Measurements from ENCODE around the gene SPATA13. TPM values are rescaled to one million over a fixed set of nuclear protein-coding genes. Genes with fewer than 3 reads are reported as not detected.

SPATA13 gene
- total RNA-seq, 1 experiment from 2014 or later = 21.4 TPM

DNA sequence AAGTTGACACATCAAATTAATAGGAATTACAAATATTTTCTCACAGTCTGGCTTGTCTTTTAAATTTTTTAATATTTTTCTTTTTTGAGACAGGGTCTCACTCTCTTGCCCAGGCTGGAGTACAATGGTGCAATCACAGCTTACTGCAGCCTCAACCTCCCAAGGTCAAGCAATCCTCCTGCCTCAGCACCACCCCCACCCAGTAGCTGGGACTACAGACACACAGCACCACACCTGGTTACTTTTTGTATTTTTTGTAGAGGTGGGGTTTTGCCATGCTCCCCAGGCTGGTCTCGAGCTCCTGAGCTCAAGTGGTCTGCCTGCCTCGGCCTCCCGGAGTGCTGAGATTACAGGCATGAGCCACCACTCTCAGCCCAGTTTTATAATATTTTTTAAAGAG lies 72.0 kb downstream of the SPATA13 start:
- H3K9ac ChIP-seq (ENCODE audit: low read length) = no peak overlapping the region
- DNase-seq (ENCODE audit: low read depth, low spot score) = no peak
- peaks cover 3% of the 10 kb centered on the region; the same call in 1 of the 2 replicates for H4K20me1 ChIP-seq (ENCODE audit: insufficient read depth)
- intact Hi-C loops (cut with micrococcal nuclease) = no loop called here
- no peak overlapping the region for H3K4me3 ChIP-seq (replicated peaks in 1 of 2; ENCODE audit: low read depth in 1 of 2, low read length in 2 of 2)
- no peak overlapping the region for H2AFZ ChIP-seq (ENCODE audit: low read depth, low read length, poor library complexity, severe bottlenecking)
- no peaks in the 10 kb centered on the region for H3K9me3 ChIP-seq (ENCODE audit: control insufficient read depth in 1 of 2, insufficient read depth in 1 of 2, low read depth in 1 of 2, low read length in 2 of 2)
- no peak overlapping the region for H3K27ac ChIP-seq (ENCODE audit: low read depth, low read length)
- ChIA-PET CTCF (interaction anchor here (1.2 kb wide), 1 partner anchor 13 kb away, joined by 3 read pairs; no protein-coding TSS in a partner anchor), RAD21 (ENCODE audit: low non-redundant PET in 1 of 2, low total read pairs in 2 of 2, uncharacterized antibody in 2 of 2, unreplicated experiment in 2 of 2) (no interaction called here), POLR2A (no interaction called here)
- ATAC-seq = peak; percentile 53
- H3K36me3 ChIP-seq (ENCODE audit: control insufficient read depth in 1 of 2, insufficient read depth in 2 of 2, low read length in 2 of 2) = no peaks in the 10 kb centered on the region
- BruUV-seq (replicated peaks) = no TSS peak
- TF ChIP-seq, protein P1, sequence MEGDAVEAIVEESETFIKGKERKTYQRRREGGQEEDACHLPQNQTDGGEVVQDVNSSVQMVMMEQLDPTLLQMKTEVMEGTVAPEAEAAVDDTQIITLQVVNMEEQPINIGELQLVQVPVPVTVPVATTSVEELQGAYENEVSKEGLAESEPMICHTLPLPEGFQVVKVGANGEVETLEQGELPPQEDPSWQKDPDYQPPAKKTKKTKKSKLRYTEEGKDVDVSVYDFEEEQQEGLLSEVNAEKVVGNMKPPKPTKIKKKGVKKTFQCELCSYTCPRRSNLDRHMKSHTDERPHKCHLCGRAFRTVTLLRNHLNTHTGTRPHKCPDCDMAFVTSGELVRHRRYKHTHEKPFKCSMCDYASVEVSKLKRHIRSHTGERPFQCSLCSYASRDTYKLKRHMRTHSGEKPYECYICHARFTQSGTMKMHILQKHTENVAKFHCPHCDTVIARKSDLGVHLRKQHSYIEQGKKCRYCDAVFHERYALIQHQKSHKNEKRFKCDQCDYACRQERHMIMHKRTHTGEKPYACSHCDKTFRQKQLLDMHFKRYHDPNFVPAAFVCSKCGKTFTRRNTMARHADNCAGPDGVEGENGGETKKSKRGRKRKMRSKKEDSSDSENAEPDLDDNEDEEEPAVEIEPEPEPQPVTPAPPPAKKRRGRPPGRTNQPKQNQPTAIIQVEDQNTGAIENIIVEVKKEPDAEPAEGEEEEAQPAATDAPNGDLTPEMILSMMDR (IDR thresholded peaks at IDR 0.05 in 2 of 3, conservative IDR thresholded peaks at IDR 0.05 in 1 of 3; ENCODE audit: borderline replicate concordance in 1 of 3, insufficient read depth in 1 of 3, low read depth in 2 of 3, low read length in 2 of 3) = peak in 1 of 3 experiments; percentile 25; a peak in 1 of 6 replicates
- TF ChIP-seq SRF (IDR thresholded peaks at IDR 0.05; ENCODE audit: low read depth) = no peak
- no peaks in the 10 kb centered on the region for H3K27me3 ChIP-seq (ENCODE audit: insufficient read depth, low read length)
- H3K9me2 ChIP-seq (ENCODE audit: insufficient read depth) = no peaks in the 10 kb centered on the region
- H3K4me1 ChIP-seq (ENCODE audit: control insufficient read depth in 1 of 2, insufficient read depth in 2 of 2, low read length in 2 of 2) = peaks cover 0 to 2% of the 10 kb centered on the region in 2 experiments; a peak in 1 of 4 replicates
- no peak overlapping the region for H3K4me2 ChIP-seq (ENCODE audit: low read length)
- H3K79me2 ChIP-seq (ENCODE audit: insufficient read depth, low read length) = peaks cover 67% of the 10 kb centered on the region

DNA sequence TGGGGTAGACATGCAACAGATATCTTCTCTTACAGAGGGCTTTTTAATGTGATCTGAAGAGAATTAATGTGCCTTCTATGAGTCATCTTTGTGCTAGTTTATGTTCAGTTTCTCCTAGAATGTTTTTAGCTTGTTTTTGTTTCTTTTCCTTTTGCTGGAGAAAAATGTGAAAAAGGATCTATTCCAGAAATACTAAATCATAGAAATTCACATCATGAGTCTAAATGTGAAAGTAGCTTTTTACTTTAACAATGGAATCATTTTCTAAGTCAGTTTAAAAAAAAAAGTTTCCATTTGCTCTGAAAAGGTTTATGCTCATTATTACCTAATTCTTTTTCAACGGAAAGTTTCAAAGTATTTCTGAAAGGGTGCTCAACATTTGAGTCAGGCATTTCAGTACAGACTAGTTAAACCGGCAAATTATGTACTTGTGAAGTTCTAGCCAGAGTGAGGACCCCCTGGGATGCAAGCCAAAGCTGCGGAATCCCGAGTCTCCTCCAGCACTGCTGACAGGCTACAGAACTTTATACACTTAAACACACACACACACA lies 72.9 kb downstream of the SPATA13 start:
- DNase-seq (ENCODE audit: low read depth, low spot score) = no peak

More for the DNA sequence above, 72.9 kb downstream of the SPATA13 start:
- POLR2A ChIA-PET = no interaction called here
- intact Hi-C loops (cut with micrococcal nuclease) = no loop called here
- no peaks in the 10 kb centered on the region for H3K36me3 ChIP-seq (ENCODE audit: control insufficient read depth in 1 of 2, insufficient read depth in 2 of 2, low read length in 2 of 2)
- H2AFZ ChIP-seq (ENCODE audit: low read depth, low read length, poor library complexity, severe bottlenecking) = no peak overlapping the region
- BruUV-seq (replicated peaks) = no TSS peak
- CTCF ChIA-PET = interaction anchor here (1.0 to 1.2 kb wide), 3 partner anchors 13 to 343 kb away, joined by 3 read pairs; no protein-coding TSS in a partner anchor
- no peaks in the 10 kb centered on the region for H3K9me3 ChIP-seq (ENCODE audit: control insufficient read depth in 1 of 2, insufficient read depth in 1 of 2, low read depth in 1 of 2, low read length in 2 of 2)
- no peak overlapping the region for H3K27ac ChIP-seq (ENCODE audit: low read depth, low read length)
- no peaks in the 10 kb centered on the region for H3K27me3 ChIP-seq (ENCODE audit: insufficient read depth, low read length)
- no peak overlapping the region for H3K4me2 ChIP-seq (ENCODE audit: low read length)
- peaks cover under 1% of the 10 kb centered on the region; the same call in 1 of the 2 replicates for H4K20me1 ChIP-seq (ENCODE audit: insufficient read depth)
- TF ChIP-seq POLR2A (IDR thresholded peaks at IDR 0.05; ENCODE audit: borderline replicate concordance, extremely low read depth, insufficient read depth, insufficient read length) (no peak), EZH2 (IDR thresholded peaks at IDR 0.05) (no peak), CBX3 (IDR thresholded peaks at IDR 0.05; ENCODE audit: low read depth) (no peak)
- TF ChIP-seq, protein P2, sequence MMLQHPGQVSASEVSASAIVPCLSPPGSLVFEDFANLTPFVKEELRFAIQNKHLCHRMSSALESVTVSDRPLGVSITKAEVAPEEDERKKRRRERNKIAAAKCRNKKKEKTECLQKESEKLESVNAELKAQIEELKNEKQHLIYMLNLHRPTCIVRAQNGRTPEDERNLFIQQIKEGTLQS (IDR thresholded peaks at IDR 0.05) = no peak
- H3K79me2 ChIP-seq (ENCODE audit: insufficient read depth, low read length) = peaks cover 67% of the 10 kb centered on the region
- peaks cover 0 to 2% of the 10 kb centered on the region in 2 experiments; a peak in 1 of 4 replicates for H3K4me1 ChIP-seq (ENCODE audit: control insufficient read depth in 1 of 2, insufficient read depth in 2 of 2, low read length in 2 of 2)
- RAD21 ChIA-PET (ENCODE audit: low non-redundant PET in 1 of 2, low total read pairs in 2 of 2, uncharacterized antibody in 2 of 2, unreplicated experiment in 2 of 2) = no interaction called here
- no peak overlapping the region for H3K4me3 ChIP-seq (replicated peaks in 1 of 2; ENCODE audit: low read depth in 1 of 2, low read length in 2 of 2)
- H3K9ac ChIP-seq (ENCODE audit: low read length) = no peak overlapping the region
- no peaks in the 10 kb centered on the region for H3K9me2 ChIP-seq (ENCODE audit: insufficient read depth)
- no peak for ATAC-seq

Data from HCT116 (cell line).